Measurements from ENCODE around the gene AQP9. TPM values are rescaled to one million over a fixed set of nuclear protein-coding genes. Genes with fewer than 3 reads are reported as not detected.

The AQP9 gene
- total RNA-seq, 1 donor from 2014 or later, result not detected

DNA sequence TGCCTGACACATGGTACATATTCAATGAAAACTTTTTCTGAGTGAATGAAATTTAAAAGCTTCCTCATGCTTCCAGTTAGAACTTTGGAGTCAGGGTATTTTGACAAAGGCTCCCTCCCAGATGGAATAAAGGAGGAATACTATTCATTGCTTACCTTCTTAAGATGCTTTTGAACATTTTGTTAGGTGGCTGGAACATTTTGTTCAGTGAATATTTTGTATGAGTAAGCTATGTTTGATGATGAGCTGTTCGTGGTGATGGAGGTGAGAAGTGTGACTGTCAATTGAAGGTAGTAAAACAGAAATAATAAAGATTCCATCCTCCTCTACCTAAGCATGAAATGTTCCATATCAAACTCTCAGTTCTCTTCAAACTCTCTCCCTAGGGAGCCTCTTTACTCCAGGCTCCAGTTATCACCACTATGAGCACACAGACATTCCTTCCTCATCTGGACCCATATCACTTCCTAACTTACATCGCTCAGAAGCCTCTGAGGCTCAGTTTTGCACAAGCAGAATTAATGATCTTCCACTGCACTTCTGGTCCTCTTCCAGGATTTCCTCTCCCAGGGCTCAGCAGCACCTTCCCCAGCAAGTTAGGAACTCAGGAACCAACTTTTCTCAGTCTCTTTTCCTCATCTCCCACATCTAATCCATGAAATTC is 2.5 kb upstream of the AQP9 start:
- Mint-ChIP-seq H3K4me1 (ENCODE audit: low read depth, unreplicated experiment) (peaks cover 2% of the 10 kb centered on the region), H3K9me3 (ENCODE audit: unreplicated experiment) (no peaks in the 10 kb centered on the region)

GRCh38 chr15:58136731-58137130 is 1.4 kb upstream of the AQP9 start:
- no peak for TF ChIP-seq EZH2 (IDR thresholded peaks at IDR 0.05; ENCODE audit: insufficient read depth, low read length)
- TF ChIP-seq, protein P1, sequence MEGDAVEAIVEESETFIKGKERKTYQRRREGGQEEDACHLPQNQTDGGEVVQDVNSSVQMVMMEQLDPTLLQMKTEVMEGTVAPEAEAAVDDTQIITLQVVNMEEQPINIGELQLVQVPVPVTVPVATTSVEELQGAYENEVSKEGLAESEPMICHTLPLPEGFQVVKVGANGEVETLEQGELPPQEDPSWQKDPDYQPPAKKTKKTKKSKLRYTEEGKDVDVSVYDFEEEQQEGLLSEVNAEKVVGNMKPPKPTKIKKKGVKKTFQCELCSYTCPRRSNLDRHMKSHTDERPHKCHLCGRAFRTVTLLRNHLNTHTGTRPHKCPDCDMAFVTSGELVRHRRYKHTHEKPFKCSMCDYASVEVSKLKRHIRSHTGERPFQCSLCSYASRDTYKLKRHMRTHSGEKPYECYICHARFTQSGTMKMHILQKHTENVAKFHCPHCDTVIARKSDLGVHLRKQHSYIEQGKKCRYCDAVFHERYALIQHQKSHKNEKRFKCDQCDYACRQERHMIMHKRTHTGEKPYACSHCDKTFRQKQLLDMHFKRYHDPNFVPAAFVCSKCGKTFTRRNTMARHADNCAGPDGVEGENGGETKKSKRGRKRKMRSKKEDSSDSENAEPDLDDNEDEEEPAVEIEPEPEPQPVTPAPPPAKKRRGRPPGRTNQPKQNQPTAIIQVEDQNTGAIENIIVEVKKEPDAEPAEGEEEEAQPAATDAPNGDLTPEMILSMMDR (IDR thresholded peaks at IDR 0.05; ENCODE audit: insufficient read depth, low read depth, low read length), result no peak
- Histone ChIP-seq H3K4me3 (ENCODE audit: insufficient read depth, low read depth, low read length) (no peak overlapping the region), H3K9ac (ENCODE audit: low read length) (no peak overlapping the region), H3K79me2 (ENCODE audit: insufficient read depth, low read length) (no peaks in the 10 kb centered on the region), H3K36me3 (ENCODE audit: insufficient read depth, low read length) (no peaks in the 10 kb centered on the region), H3K4me1 (ENCODE audit: insufficient read depth, low read length) (no peaks in the 10 kb centered on the region), H4K20me1 (ENCODE audit: insufficient read depth, low read length) (no peaks in the 10 kb centered on the region), H3K27ac (ENCODE audit: low read depth, low read length) (no peak overlapping the region), H3K27me3 (ENCODE audit: insufficient read depth, low read length) (peaks cover 4% of the 10 kb centered on the region), H3K4me2 (ENCODE audit: low read length) (no peak overlapping the region), H3K9me3 (ENCODE audit: insufficient read depth, low read depth, low read length) (no peaks in the 10 kb centered on the region), H2AFZ (ENCODE audit: low read depth, low read length) (no peak overlapping the region)
- H3K9me3 Mint-ChIP-seq (ENCODE audit: unreplicated experiment), result no peaks in the 10 kb centered on the region
- no peaks in the 10 kb centered on the region for H3K36me3 Mint-ChIP-seq (ENCODE audit: low read depth, unreplicated experiment)
- no peak overlapping the region for H3K4me3 Mint-ChIP-seq (ENCODE audit: unreplicated experiment)
- FAIRE-seq, result no peak
- no peak for DNase-seq (ENCODE audit: low read depth)
- peaks cover 7% of the 10 kb centered on the region for H3K27me3 Mint-ChIP-seq (ENCODE audit: low read depth, unreplicated experiment)
- H3K27ac Mint-ChIP-seq (ENCODE audit: unreplicated experiment), result no peak overlapping the region
- H3K4me1 Mint-ChIP-seq (ENCODE audit: low read depth, unreplicated experiment), result peaks cover 2% of the 10 kb centered on the region

More for the DNA sequence above, 2.5 kb upstream of the AQP9 start:
- H3K36me3 ChIP-seq (ENCODE audit: insufficient read depth, low read length), result no peaks in the 10 kb centered on the region
- H3K9ac ChIP-seq (ENCODE audit: low read length), result no peak overlapping the region
- no peak overlapping the region for H3K4me2 ChIP-seq (ENCODE audit: low read length)
- no peak overlapping the region for H2AFZ ChIP-seq (ENCODE audit: low read depth, low read length)
- Mint-ChIP-seq H3K27me3 (ENCODE audit: low read depth, unreplicated experiment) (peaks cover 7% of the 10 kb centered on the region), H3K4me3 (ENCODE audit: unreplicated experiment) (no peak overlapping the region), H3K36me3 (ENCODE audit: low read depth, unreplicated experiment) (no peaks in the 10 kb centered on the region), H3K27ac (ENCODE audit: unreplicated experiment) (no peak overlapping the region)
- no peak for TF ChIP-seq EZH2 (IDR thresholded peaks at IDR 0.05; ENCODE audit: insufficient read depth, low read length)
- TF ChIP-seq, protein P1 (IDR thresholded peaks at IDR 0.05; ENCODE audit: insufficient read depth, low read depth, low read length), result no peak
- no peaks in the 10 kb centered on the region for H4K20me1 ChIP-seq (ENCODE audit: insufficient read depth, low read length)
- no peak for DNase-seq (ENCODE audit: low read depth)
- no peak overlapping the region for H3K4me3 ChIP-seq (ENCODE audit: insufficient read depth, low read depth, low read length)
- H3K79me2 ChIP-seq (ENCODE audit: insufficient read depth, low read length), result no peaks in the 10 kb centered on the region
- no peaks in the 10 kb centered on the region for H3K9me3 ChIP-seq (ENCODE audit: insufficient read depth, low read depth, low read length)
- peaks cover 4% of the 10 kb centered on the region for H3K27me3 ChIP-seq (ENCODE audit: insufficient read depth, low read length)
- H3K27ac ChIP-seq (ENCODE audit: low read depth, low read length), result no peak overlapping the region
- no peaks in the 10 kb centered on the region for H3K4me1 ChIP-seq (ENCODE audit: insufficient read depth, low read length)
- FAIRE-seq, result no peak

- no peak for FAIRE-seq
- H3K36me3 ChIP-seq (ENCODE audit: insufficient read depth, low read length), result no peaks in the 10 kb centered on the region
- no peaks in the 10 kb centered on the region for H3K9me3 ChIP-seq (ENCODE audit: insufficient read depth, low read depth, low read length)
- no peak overlapping the region for H3K27ac ChIP-seq (ENCODE audit: low read depth, low read length)
- Mint-ChIP-seq H3K27me3 (ENCODE audit: low read depth, unreplicated experiment) (peaks cover 7% of the 10 kb centered on the region), H3K4me3 (ENCODE audit: unreplicated experiment) (no peak overlapping the region), H3K36me3 (ENCODE audit: low read depth, unreplicated experiment) (no peaks in the 10 kb centered on the region), H3K4me1 (ENCODE audit: low read depth, unreplicated experiment) (peaks cover 2% of the 10 kb centered on the region), H3K27ac (ENCODE audit: unreplicated experiment) (no peak overlapping the region), H3K9me3 (ENCODE audit: unreplicated experiment) (no peaks in the 10 kb centered on the region)
- no peaks in the 10 kb centered on the region for H3K4me1 ChIP-seq (ENCODE audit: insufficient read depth, low read length)
- DNase-seq (ENCODE audit: low read depth), result no peak
- H3K4me2 ChIP-seq (ENCODE audit: low read length), result no peak overlapping the region
- H3K27me3 ChIP-seq (ENCODE audit: insufficient read depth, low read length), result peaks cover 4% of the 10 kb centered on the region
- no peak for TF ChIP-seq EZH2 (IDR thresholded peaks at IDR 0.05; ENCODE audit: insufficient read depth, low read length)
- TF ChIP-seq, protein P1 (IDR thresholded peaks at IDR 0.05; ENCODE audit: insufficient read depth, low read depth, low read length), result no peak
- H3K9ac ChIP-seq (ENCODE audit: low read length), result no peak overlapping the region
- no peaks in the 10 kb centered on the region for H4K20me1 ChIP-seq (ENCODE audit: insufficient read depth, low read length)
- no peak overlapping the region for H3K4me3 ChIP-seq (ENCODE audit: insufficient read depth, low read depth, low read length)
- H3K79me2 ChIP-seq (ENCODE audit: insufficient read depth, low read length), result no peaks in the 10 kb centered on the region
- no peak overlapping the region for H2AFZ ChIP-seq (ENCODE audit: low read depth, low read length)
Observed at GRCh38 chr15:58137686-58138085, 495 bp upstream of the AQP9 start.
